Heart right ventricle (tissue), 16 donors: ENCODE data around the gene AHNAK2. TPM values are rescaled to one million over a fixed set of nuclear protein-coding genes. Genes with fewer than 3 reads are reported as not detected.

ENCODE experiments used
- ATAC-seq, 8 donors: fragments of 200-7000 bp; cut with Tn5 transposase; one replicate each; pipeline ENCODE4 v1.9.1; 2020; ENCODE audit warnings: mild to moderate bottlenecking in 8 of 8, moderate library complexity in 8 of 8, moderate number of reproducible peaks in 1 of 8
- DNase-seq, 2 donors: peaks; one replicate each; pipeline ENCODE4 v3.0.0-alpha.2; 2020
- H3K27ac ChIP-seq, 10 donors: fragments of 200-600 bp; sonication (generic) in 2 of 10; one replicate each; pipeline versions ENCODE4 v1.5.0 to v1.8.0; 2020 to 2022; ENCODE audit warnings: mild to moderate bottlenecking in 3 of 10
- H3K27me3 ChIP-seq, 7 donors: fragments of 200-600 bp; one replicate each; pipeline ENCODE4 v1.8.0; 2021 to 2022; ENCODE audit warnings: mild to moderate bottlenecking in 2 of 7
- H3K36me3 ChIP-seq, 9 donors: fragments of 200-600 bp; sonication (generic) in 1 of 9; one replicate each; pipeline versions ENCODE4 v1.5.0 to v1.8.0; 2020 to 2022; ENCODE audit warnings: mild to moderate bottlenecking in 2 of 9
- H3K4me1 ChIP-seq, 9 donors: fragments of 200-600 bp; sonication (generic) in 1 of 9; one replicate each; pipeline versions ENCODE4 v1.5.0 to v1.8.0; 2020 to 2022; ENCODE audit warnings: mild to moderate bottlenecking in 4 of 9
- H3K4me3 ChIP-seq, 10 donors: fragments of 200-600 bp; sonication (generic) in 2 of 10; one replicate each; pipeline versions ENCODE4 v1.5.0 to v1.8.0; 2020 to 2022; ENCODE audit warnings: mild to moderate bottlenecking in 7 of 10, moderate library complexity in 2 of 10
- H3K9me3 ChIP-seq, 11 donors: fragments of 200-600 bp in 10 of 11; sonication (generic) in 2 of 11; one replicate each; pipeline versions ENCODE4 v1.5.0 to v1.8.0; 2013 to 2022; ENCODE audit warnings: mild to moderate bottlenecking in 2 of 11, control low read depth in 1 of 11, moderate library complexity in 1 of 11
- WGBS, 2 donors: extraction: QIAGEN DNeasy Blood & Tissue Kit; methylation state at CpG; one replicate each; pipeline ENCODE4 v1.1.7; 2013; ENCODE audit warnings: inconsistent platforms in 1 of 2; 5-methylcytosine and 5-hydroxymethylcytosine counted together
- intact Hi-C, 10 donors: fragments of 100-400 bp; cut with DNase I; formaldehyde crosslinking; loops; one replicate each; pipeline versions ENCODE4 v1.11.1 to v1.14.2; 2022
- polyA plus RNA-seq, 2 donors: library from polyadenylated mRNA; stranded (reverse); fragments of 200-250 nt; gene quantifications; one replicate each; pipeline ENCODE4 v1.2.3, GENCODE V29; 2013
- total RNA-seq, 10 donors: library from RNA; stranded (reverse); fragmentation: NEBNext Ultra II Directional in 3 of 10; extraction: Animal tissue kit (Norgen Biotek cat#: 25700) in 3 of 10; gene quantifications; one replicate each; pipeline versions ENCODE4 v1.2.1 to v1.2.4, GENCODE V29; 2021 to 2023
- TF ChIP-seq, protein P1 (sequence below), 9 donors: fragments of 200-600 bp; sonication (generic) in 2 of 9; IDR thresholded peaks; one replicate each; pipeline versions ENCODE4 v1.5.0 to v1.8.0; 2021 to 2022; ENCODE audit warnings: antibody characterized with exemption in 9 of 9, mild to moderate bottlenecking in 5 of 9, moderate library complexity in 1 of 9
- donor health status: Arrhythmogenic right ventricular cardiomyopathy.
- donor health status: ischemic (EF 13 %, LVEDD 7.1; RV severe dilation, severe dysfunction).
- donor health status: healthy with polysubstance abuse.
- donor health status: DM: no; HTN: yes; CAD: no.
- donor health status: DM: no; HTN: no; CAD: no.
- donor health status: ischemic (EF 25% LVEDD 6.9; RV normal size, moderate dysfunction).
- donor health status: ischemic (EF 25% LVEDD 5.7; RV mildly dilated, moderate dysfunction).
- donor health status: healthy.
- donor health status: DM: yes; HTN: yes; CAD: no.
- donor health status: Ischemic cardiomyopathy.
- donor health status: ischemic (EF 35%, LVEDD 5.7; RV mildly dilated, moderate dysfunction).
- donor health status: nonischemic (EF 11% LVEDD 7.7; RV severe dilation, severe dysfunction).
- donor health status: DM: yes; HTN: yes; CAD: no.
- donor health status: PGD.
- donor health status: ischemic (EF 29% LVEDD 5.4; RV normal size, mild dysfunction).
- donor health status: nonischemic (EF 23%, LVEDD 6.1; RV moderate dilation, normal function).

AHNAK2 gene
- total and polyA plus RNA-seq, 12 donors, result 1.1 to 29.5 (median 3.1) TPM

DNA sequence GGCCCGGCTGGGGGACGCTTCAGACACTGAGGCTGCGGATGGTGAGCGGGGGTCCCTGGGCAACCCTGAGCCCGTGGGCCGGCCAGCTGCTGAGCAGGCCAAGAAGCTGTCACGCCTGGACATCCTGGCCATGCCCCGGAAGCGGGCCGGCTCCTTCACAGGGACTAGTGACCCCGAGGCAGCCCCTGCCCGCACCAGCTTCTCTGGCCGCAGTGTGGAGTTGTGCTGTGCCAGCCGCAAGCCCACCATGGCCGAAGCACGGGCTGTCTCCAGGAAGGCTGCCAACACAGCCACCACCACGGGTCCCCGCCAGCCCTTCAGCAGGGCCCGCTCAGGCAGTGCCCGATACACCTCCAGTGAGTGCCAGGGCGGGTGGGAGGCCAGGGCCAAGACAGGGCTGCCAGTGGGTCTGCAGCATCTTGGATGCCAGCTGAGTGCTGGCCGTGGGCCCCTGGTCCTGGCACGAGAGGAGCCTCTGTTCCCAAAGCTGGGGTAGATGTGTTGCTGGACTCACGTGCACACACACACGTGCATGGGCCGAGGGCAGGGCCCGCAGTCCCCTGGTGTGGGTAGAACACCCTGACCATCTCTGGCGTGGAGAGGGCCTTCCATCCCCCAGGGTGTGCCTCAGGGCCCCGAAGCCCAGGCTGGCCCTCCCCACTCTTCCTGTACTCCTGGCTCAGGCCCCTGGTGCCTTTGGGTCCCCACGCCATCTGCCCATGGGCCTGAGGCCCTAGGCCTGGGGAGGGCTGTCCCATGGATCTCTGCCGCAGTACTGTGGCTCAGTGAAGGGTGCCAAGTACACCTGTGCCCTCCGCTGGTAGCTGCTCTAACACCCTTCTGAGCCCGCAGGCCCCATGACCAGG lies 90.3 kb downstream of the AHNAK2 start:
- ATAC-seq, result peak in 2 of 8 donors; percentile 6 to 11
- 95 to 96% methylated on average over 31 to 33 of the region's 33 CpGs for WGBS, 2 donors

More for the DNA sequence above, 90.3 kb downstream of the AHNAK2 start:
- no peaks in the 10 kb centered on the region for H3K27me3 ChIP-seq
- peaks cover 0 to 48% (median 4%) of the 10 kb centered on the region in 9 donors for H3K36me3 ChIP-seq
- no peak overlapping the region for H3K4me3 ChIP-seq
- H3K9me3 ChIP-seq, result no peaks in the 10 kb centered on the region
- no peak overlapping the region for H3K27ac ChIP-seq
- H3K4me1 ChIP-seq, result no peaks in the 10 kb centered on the region
- intact Hi-C loops, result no loop called here
- peak in 1 of 2 donors; percentile 3 for DNase-seq
- TF ChIP-seq, protein P1, sequence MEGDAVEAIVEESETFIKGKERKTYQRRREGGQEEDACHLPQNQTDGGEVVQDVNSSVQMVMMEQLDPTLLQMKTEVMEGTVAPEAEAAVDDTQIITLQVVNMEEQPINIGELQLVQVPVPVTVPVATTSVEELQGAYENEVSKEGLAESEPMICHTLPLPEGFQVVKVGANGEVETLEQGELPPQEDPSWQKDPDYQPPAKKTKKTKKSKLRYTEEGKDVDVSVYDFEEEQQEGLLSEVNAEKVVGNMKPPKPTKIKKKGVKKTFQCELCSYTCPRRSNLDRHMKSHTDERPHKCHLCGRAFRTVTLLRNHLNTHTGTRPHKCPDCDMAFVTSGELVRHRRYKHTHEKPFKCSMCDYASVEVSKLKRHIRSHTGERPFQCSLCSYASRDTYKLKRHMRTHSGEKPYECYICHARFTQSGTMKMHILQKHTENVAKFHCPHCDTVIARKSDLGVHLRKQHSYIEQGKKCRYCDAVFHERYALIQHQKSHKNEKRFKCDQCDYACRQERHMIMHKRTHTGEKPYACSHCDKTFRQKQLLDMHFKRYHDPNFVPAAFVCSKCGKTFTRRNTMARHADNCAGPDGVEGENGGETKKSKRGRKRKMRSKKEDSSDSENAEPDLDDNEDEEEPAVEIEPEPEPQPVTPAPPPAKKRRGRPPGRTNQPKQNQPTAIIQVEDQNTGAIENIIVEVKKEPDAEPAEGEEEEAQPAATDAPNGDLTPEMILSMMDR (IDR thresholded peaks at IDR 0.05), result no peak

Other genes starting within 250 kb of the AHNAK2 start
- gene SIVA1, start 225.2 kb downstream of the AHNAK2 start, total RNA-seq, result 10 to 100 TPM; 43.3 to 69.6 (median 50.8) TPM
- gene SIVA1, start 225.2 kb downstream of the AHNAK2 start, polyA plus RNA-seq, result 100 to 1,000 TPM in 1 of 2 donors, 10 to 100 TPM in 1; 78.6 to 203 TPM
- 100 to 1,000 TPM in 9 of 10 donors, 10 to 100 TPM in 1; 98.1 to 152 (median 141) TPM for gene AKT1, start 182.6 kb downstream of the AHNAK2 start, total RNA-seq
- 100 to 1,000 TPM in 1 of 2 donors, 10 to 100 TPM in 1; 95.7 to 112 TPM for gene AKT1, start 182.6 kb downstream of the AHNAK2 start, polyA plus RNA-seq
- gene ZBTB42, start 177.3 kb downstream of the AHNAK2 start, total RNA-seq, result 1 to 10 TPM; 4.3 to 9.2 (median 6.9) TPM
- gene ZBTB42, start 177.3 kb downstream of the AHNAK2 start, polyA plus RNA-seq, result 1 to 10 TPM; 1.8 to 5.9 TPM
- gene CEP170B, start 113.1 kb downstream of the AHNAK2 start, total RNA-seq, result 10 to 100 TPM in 9 of 10 donors, 1 to 10 TPM in 1; 8.3 to 13.6 (median 12.3) TPM
- 1 to 10 TPM; 6.8 to 9.1 TPM for gene CEP170B, start 113.1 kb downstream of the AHNAK2 start, polyA plus RNA-seq
- gene PLD4, start 53.5 kb downstream of the AHNAK2 start, total RNA-seq, result under 1 TPM in 9 of 10 donors, not detected in 1; 0.23 to 0.91 (median 0.50) TPM
- under 1 TPM; 0.07 to 0.13 TPM for gene PLD4, start 53.5 kb downstream of the AHNAK2 start, polyA plus RNA-seq
- gene CLBA1, start 7.4 kb upstream of the AHNAK2 start, total RNA-seq, result 1 to 10 TPM; 1.2 to 3.1 (median 2.4) TPM
- gene CLBA1, start 7.4 kb upstream of the AHNAK2 start, polyA plus RNA-seq, result 1 to 10 TPM; 2.9 to 3.5 TPM
- 1 to 10 TPM; 1.5 to 6.4 (median 2.0) TPM for gene CDCA4, start 42.7 kb upstream of the AHNAK2 start, total RNA-seq
- 1 to 10 TPM; 2.7 to 3.2 TPM for gene CDCA4, start 42.7 kb upstream of the AHNAK2 start, polyA plus RNA-seq
- gene GPR132, start 87.1 kb upstream of the AHNAK2 start, total RNA-seq, result 1 to 10 TPM in 2 of 10 donors, under 1 TPM in 8; 0.19 to 4.1 (median 0.82) TPM
- gene GPR132, start 87.1 kb upstream of the AHNAK2 start, polyA plus RNA-seq, result under 1 TPM; 0.35 to 0.88 TPM
- gene JAG2, start 190.4 kb upstream of the AHNAK2 start, total RNA-seq, result 10 to 100 TPM; 18.5 to 42.4 (median 26.3) TPM
- gene JAG2, start 190.4 kb upstream of the AHNAK2 start, polyA plus RNA-seq, result 10 to 100 TPM; 23.7 to 45.5 TPM
- 10 to 100 TPM; 18.9 to 33.9 (median 29.6) TPM for gene NUDT14, start 202.9 kb upstream of the AHNAK2 start, total RNA-seq
- gene NUDT14, start 202.9 kb upstream of the AHNAK2 start, polyA plus RNA-seq, result 10 to 100 TPM; 15.1 to 31.1 TPM